ENCODE results near the gene CUEDC1. TPM values are rescaled to one million over a fixed set of nuclear protein-coding genes. Genes with fewer than 3 reads are reported as not detected.

The CUEDC1 gene
- total and polyA plus RNA-seq, 2 donors (not counting 1 experiment from before 2014, with no cell fraction given), result 0.57 TPM; not detected in 1

DNA sequence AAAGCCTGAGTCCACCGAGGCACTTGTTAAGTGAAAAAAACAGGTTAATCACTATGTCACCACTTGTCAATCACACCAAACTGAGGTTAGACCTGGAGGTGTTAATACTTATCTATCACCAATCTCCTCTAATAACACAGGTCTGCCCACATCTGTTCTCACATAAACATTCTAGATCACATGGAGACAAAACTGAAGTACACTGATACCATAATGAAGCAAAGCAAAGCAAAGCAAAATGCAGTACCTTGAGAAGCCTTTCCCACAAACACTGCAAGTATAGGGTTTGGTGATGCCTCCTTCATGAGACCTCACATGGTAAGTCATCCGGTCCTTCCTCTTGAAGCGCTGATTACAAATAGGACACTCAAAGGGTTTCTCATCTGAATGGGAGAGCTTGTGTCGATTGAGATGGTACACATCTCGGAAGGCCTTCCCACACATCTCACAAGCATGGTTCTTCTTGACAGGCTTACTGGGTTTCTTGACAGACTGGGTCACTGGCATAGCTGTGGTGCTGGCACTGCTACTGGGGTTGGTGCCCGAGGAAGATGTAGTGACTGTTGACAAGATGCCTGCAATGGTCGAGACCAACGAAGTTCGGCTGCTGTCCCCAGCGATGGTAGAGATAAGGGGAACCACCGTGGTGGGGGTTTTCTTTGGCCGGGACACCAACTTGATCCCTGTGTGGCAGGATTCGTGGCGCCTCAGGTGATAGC is 27.4 kb upstream of the CUEDC1 start:
- Histone ChIP-seq H3K4me2 (replicated peaks; ENCODE audit: low read depth, low read length, poor library complexity, severe bottlenecking) (no peak overlapping the region), H3K4me1 (ENCODE audit: control insufficient read depth in 2 of 2, insufficient read depth in 2 of 2, low read length in 2 of 2) (peaks cover 22 to 34% of the 10 kb centered on the region in 2 donors), H3K27ac (ENCODE audit: low read length in 2 of 2) (no peak overlapping the region), H3K4me3 (ENCODE audit: control extremely low read depth in 1 of 5, extremely low read depth in 1 of 5, insufficient read depth in 1 of 5, low read depth in 2 of 5, low read length in 4 of 5) (no peak overlapping the region), H3K27me3 (replicated peaks in 1 of 4; ENCODE audit: control extremely low read depth in 1 of 4, control insufficient read depth in 3 of 4, insufficient read depth in 4 of 4, low read length in 3 of 4) (no peaks in the 10 kb centered on the region), H4K20me1 (ENCODE audit: control insufficient read depth, insufficient read depth, low read length, poor library complexity, severe bottlenecking) (peaks cover 65% of the 10 kb centered on the region), H3K9ac (ENCODE audit: low read length) (no peak overlapping the region), H3K36me3 (replicated peaks in 1 of 2; ENCODE audit: control extremely low read depth in 1 of 2, control insufficient read depth in 1 of 2, extremely low read depth in 1 of 2, insufficient read depth in 2 of 2, low read length in 1 of 2) (peaks cover 7 to 45% of the 10 kb centered on the region in 2 experiments), H2AFZ (ENCODE audit: insufficient read depth, low read depth, low read length, poor library complexity, severe bottlenecking) (no peak overlapping the region), H3K9me3 (ENCODE audit: control extremely low read depth in 1 of 3, control insufficient read depth in 2 of 3, insufficient read depth in 1 of 3, low read length in 2 of 3) (no peaks in the 10 kb centered on the region), H3K79me2 (ENCODE audit: control insufficient read depth, insufficient read depth, low read length) (peaks cover 59% of the 10 kb centered on the region)
- intact Hi-C loops (cut with micrococcal nuclease), result no loop called here
- no peaks in the 10 kb centered on the region for H3K9me3 Mint-ChIP-seq (ENCODE audit: insufficient read depth)
- no peak for ATAC-seq (ENCODE audit: low read depth)
- ChIA-PET POLR2A (interaction anchor here (1.1 kb wide), 1 partner anchor 10 kb away, joined by 5 read pairs; no protein-coding TSS in a partner anchor), CTCF (interaction anchor here (0.9 to 4.4 kb wide), 4 partner anchors 15 to 124 kb away, joined by 3 to 27 read pairs (median 5); no protein-coding TSS in a partner anchor)
- H3K4me3 Mint-ChIP-seq, result no peak overlapping the region
- TF ChIP-seq EZH2 (IDR thresholded peaks at IDR 0.05; ENCODE audit: borderline replicate concordance, insufficient read depth, low read depth, low read length, poor library complexity, severe bottlenecking), result no peak
- TF ChIP-seq, protein P1, sequence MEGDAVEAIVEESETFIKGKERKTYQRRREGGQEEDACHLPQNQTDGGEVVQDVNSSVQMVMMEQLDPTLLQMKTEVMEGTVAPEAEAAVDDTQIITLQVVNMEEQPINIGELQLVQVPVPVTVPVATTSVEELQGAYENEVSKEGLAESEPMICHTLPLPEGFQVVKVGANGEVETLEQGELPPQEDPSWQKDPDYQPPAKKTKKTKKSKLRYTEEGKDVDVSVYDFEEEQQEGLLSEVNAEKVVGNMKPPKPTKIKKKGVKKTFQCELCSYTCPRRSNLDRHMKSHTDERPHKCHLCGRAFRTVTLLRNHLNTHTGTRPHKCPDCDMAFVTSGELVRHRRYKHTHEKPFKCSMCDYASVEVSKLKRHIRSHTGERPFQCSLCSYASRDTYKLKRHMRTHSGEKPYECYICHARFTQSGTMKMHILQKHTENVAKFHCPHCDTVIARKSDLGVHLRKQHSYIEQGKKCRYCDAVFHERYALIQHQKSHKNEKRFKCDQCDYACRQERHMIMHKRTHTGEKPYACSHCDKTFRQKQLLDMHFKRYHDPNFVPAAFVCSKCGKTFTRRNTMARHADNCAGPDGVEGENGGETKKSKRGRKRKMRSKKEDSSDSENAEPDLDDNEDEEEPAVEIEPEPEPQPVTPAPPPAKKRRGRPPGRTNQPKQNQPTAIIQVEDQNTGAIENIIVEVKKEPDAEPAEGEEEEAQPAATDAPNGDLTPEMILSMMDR (IDR thresholded peaks at IDR 0.05), result no peak
- no peak for DNase-seq
- no peaks in the 10 kb centered on the region for H3K27me3 Mint-ChIP-seq
- H3K27ac Mint-ChIP-seq, result no peak overlapping the region
- H3K4me1 Mint-ChIP-seq, result peaks cover 54% of the 10 kb centered on the region
- WGBS (ENCODE audit: insufficient coverage), result 97% methylated on average over 10 of the region's 14 CpGs

DNA sequence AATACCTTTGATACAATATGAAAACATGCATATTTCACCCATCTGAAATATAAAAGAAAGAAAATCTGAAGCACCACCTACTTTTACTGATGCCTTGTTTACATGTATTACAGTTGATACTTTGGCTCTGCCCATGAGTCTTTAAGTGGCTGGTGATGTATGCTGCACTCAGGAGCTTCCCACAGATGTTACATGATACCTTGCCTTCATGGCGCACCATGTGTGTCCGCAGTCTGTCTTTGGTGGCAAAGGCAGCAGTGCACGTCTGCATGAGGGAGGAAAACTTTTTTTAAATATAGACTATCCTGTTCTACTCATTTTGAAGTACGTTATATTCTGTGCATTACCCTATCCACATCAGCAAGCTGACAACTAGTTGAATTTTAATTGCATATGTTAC is 25.3 kb upstream of the CUEDC1 start:
- Mint-ChIP-seq H3K4me3 (no peak overlapping the region), H3K27ac (no peak overlapping the region), H3K27me3 (no peaks in the 10 kb centered on the region), H3K4me1 (peaks cover 41% of the 10 kb centered on the region), H3K9me3 (ENCODE audit: insufficient read depth) (no peaks in the 10 kb centered on the region)
- ChIA-PET POLR2A (no interaction called here), CTCF (interaction anchor here (0.6 to 4.4 kb wide), 7 partner anchors 9 to 155 kb away, joined by 3 to 27 read pairs (median 3); no protein-coding TSS in a partner anchor)
- Histone ChIP-seq H3K9me3 (ENCODE audit: control extremely low read depth in 1 of 3, control insufficient read depth in 2 of 3, insufficient read depth in 1 of 3, low read length in 2 of 3) (no peaks in the 10 kb centered on the region), H3K9ac (ENCODE audit: low read length) (no peak overlapping the region), H4K20me1 (ENCODE audit: control insufficient read depth, insufficient read depth, low read length, poor library complexity, severe bottlenecking) (peaks cover 67% of the 10 kb centered on the region), H2AFZ (ENCODE audit: insufficient read depth, low read depth, low read length, poor library complexity, severe bottlenecking) (no peak overlapping the region), H3K4me1 (ENCODE audit: control insufficient read depth in 2 of 2, insufficient read depth in 2 of 2, low read length in 2 of 2) (peaks cover 14 to 21% of the 10 kb centered on the region in 2 donors), H3K4me2 (replicated peaks; ENCODE audit: low read depth, low read length, poor library complexity, severe bottlenecking) (no peak overlapping the region), H3K36me3 (replicated peaks in 1 of 2; ENCODE audit: control extremely low read depth in 1 of 2, control insufficient read depth in 1 of 2, extremely low read depth in 1 of 2, insufficient read depth in 2 of 2, low read length in 1 of 2) (peaks cover 13 to 63% of the 10 kb centered on the region in 2 experiments), H3K27ac (ENCODE audit: low read length in 2 of 2) (no peak overlapping the region), H3K79me2 (ENCODE audit: control insufficient read depth, insufficient read depth, low read length) (peaks cover 40% of the 10 kb centered on the region), H3K27me3 (replicated peaks in 1 of 4; ENCODE audit: control extremely low read depth in 1 of 4, control insufficient read depth in 3 of 4, insufficient read depth in 4 of 4, low read length in 3 of 4) (no peaks in the 10 kb centered on the region), H3K4me3 (ENCODE audit: control extremely low read depth in 1 of 5, extremely low read depth in 1 of 5, insufficient read depth in 1 of 5, low read depth in 2 of 5, low read length in 4 of 5) (no peak overlapping the region)
- DNase-seq (no peak), ATAC-seq (ENCODE audit: low read depth) (no peak)
- TF ChIP-seq, protein P1 (IDR thresholded peaks at IDR 0.05), result no peak
- no peak for TF ChIP-seq EZH2 (IDR thresholded peaks at IDR 0.05; ENCODE audit: borderline replicate concordance, insufficient read depth, low read depth, low read length, poor library complexity, severe bottlenecking)
- no CpG with 5 or more reads among the region's 4 CpGs for WGBS (ENCODE audit: insufficient coverage)
- intact Hi-C loops (cut with micrococcal nuclease), result no loop called here

Measured in B cell (primary cell).